ENCODE data around the gene TMEM198.

GRCh38 chr2:219523031-219523671 lies 20.7 kb upstream of the TMEM198 start:
- TF ChIP-seq SP1 (IDR thresholded peaks at IDR 0.05) (no peak), TARDBP (IDR thresholded peaks at IDR 0.05) (no peak), ELF4 (IDR thresholded peaks at IDR 0.05) (no peak), FOXM1 (IDR thresholded peaks at IDR 0.05; ENCODE audit: borderline replicate concordance) (no peak)

All from HEK293T (cell line).